Activated CD4-positive, alpha-beta T cell treated with anti-CD3 and anti-CD28 coated beads, Interleukin-2, amount 50 U/mL, for 1 hour (primary cell): ENCODE results near the gene SPATA46.

ENCODE experiments used
- DNase-seq: peaks from one replicate; pipeline ENCODE4 v3.0.0-alpha.2; 2020

Gene SPATA46

DNA sequence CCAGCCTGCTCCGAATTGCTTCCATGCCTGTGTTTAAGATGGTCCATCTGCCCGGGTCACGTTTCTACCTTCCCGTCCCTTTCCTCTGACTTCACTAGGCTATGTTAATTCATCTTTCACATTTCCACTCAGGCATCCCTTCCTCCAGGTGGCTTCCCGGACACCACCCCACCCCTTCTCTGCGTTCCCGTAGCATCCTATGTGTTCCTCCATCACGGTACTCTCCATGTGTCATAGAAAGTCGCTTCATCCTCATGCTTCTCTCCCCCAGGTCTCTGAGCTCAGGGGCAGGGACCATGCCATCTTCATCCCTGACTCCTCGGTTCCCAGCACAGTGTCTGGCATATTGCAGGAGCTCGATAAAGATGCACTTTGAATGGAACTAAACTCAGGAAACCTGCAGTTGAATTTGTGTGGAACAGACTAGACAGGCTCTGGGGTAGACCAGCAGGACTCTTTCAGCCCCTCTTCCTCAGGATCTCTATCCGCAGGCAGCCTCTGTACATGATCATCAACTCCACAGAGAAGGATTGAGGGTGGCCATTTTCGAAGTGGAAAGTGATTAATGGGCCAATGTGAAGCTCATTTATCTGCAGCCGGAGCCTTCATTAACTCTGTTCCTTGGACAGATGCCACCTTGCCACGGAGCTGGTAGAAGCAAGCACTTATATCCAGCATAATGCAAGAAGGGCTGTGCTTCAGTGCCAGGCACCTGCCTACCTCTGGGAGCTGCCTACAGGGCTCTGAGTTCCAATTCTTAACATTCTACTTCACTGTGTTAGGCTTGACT, 13.9 kb upstream of the SPATA46 start:
- DNase-seq: no peak

DNA sequence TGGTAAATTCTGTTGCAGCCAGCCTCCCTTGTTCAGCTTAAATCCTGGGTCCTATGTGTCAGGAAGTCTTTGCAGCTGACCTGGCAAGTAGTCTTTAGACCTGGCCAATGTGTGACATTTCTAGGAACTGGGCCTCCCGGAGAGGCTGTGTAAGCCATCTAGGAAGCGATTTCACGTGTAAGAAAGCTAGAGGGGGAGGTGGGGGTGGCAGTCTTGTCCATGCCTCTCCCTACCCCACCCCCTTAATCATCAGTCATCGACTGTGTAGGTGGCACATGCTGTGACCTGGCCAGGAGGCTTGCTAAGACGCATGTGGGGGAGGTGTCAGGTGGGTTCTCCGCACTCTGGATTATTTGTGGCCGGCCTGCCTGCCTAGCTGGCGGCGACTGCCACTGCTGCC, 13.3 kb upstream of the SPATA46 start:
- no peak for DNase-seq

DNA sequence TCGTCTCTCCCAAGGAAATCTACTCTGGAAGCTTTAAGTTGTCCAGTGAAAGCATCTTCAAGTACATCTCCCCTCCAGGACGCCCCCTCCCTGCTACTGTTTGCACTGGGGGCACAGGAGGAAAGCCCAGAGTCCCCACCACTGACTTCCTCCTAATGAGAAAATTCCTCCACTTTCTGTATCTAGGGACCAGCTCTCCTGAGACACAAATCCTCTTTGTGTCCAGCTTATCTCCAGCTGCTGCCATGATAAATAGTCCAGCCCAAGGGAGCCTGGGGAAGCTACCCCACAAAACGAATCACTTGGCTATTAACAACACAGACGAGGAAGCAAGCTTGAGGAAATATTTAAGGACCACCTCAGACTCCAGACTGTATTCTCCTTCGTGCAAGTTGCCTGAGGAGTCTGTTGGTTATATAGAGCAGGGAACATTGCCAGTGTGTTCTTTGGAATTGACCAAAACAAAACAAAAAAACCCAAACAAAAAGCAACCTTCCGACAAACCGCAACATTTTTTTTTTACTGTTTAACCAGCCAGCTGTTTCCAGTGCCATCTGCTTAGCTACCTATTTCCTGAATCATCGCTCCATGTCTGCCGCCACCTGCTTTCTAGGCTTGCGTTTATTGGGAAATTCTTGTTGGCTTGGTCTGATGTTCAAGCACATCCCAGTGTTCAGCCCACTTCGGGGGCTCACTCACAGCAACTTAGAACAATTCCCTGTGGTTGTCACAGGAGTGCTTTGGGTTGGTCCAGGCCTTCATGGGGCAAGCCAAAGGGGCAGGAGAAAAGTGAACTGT, 12.6 kb upstream of the SPATA46 start:
- no peak for DNase-seq

DNA sequence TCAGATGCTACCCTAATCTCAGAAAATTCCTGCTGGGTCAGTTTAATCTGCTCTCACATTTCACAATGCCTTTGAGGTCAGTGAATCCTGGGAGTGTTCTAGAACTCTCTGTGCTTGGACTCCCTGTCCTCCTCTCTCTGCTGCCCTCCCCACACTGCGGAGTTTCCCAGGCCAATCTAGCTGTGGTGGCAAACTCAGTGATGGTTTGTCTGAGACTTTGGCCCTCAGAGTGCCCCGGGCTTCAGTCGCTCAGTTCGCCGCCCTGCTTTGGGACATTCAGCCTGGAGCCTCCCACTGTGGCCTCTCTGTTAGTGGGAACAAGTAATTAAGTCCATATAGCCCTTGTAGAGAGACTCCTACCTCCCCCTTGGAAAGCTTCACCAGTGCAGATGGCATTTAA, 12.0 kb upstream of the SPATA46 start:
- no peak for DNase-seq

DNA sequence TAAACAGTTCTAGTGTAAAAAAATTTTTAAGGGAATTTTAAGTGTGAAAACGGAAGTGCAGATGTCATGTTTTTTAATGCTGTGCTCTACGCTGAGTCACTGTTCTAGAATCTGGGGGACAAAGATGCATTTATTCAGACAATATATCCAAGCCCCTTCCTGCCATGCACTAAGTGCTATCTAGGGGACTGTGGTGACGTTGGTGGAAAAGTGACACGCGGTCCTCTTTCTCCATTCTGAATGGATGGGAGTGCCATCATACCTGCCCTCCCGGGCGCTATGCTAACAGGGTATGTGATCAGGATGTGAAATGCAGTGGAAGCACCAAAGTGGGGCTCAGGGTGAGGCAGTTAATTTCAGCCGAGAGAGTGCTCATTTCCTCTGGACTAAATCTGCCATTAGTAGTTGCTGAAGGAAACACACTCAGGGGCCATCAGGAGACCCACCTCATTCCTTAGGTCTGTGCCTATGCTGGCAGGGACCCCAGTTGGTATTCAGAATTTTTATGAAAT, 11.5 kb upstream of the SPATA46 start:
- no peak for DNase-seq

DNA sequence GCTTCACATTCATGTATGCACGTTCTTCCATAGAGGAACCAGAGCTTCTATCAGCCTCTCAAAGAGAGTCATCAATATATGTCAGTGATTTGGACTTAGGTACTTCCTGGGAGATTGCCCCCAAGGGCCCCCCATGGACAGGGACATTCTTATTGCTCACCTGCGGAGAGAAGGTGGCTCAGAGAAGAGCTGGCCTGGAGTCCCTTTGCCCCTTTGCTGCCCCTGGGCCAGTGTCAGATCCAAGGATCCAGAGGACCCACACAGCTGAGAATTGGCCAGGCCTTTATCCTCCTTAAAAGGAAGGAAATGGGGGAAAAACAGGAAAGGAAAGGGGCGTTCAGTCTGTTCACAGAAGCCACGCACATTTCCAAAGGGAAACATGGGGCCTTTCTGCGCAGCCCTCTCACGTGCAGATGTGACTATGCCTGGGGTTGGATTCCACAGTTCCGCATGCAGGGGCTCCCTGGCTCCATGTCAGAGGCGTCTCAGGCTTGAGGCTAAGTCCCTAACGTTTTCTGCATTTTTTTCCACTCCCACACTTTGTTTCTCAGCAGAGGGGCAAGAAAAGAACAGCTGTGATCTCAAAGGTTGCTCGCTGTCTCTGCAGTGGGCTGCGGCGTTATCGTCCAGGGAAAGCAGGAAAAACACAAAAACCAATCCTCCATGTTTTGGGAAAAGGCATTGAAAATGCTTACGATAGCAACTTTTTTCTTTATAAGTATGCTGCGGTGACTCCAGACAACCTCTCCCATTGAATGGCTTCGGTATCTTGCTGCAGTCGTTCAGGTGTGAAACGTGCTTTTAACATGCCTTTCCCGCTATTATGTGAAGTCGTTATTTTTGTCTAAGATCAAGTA, 10.8 kb upstream of the SPATA46 start:
- no peak for DNase-seq

DNA sequence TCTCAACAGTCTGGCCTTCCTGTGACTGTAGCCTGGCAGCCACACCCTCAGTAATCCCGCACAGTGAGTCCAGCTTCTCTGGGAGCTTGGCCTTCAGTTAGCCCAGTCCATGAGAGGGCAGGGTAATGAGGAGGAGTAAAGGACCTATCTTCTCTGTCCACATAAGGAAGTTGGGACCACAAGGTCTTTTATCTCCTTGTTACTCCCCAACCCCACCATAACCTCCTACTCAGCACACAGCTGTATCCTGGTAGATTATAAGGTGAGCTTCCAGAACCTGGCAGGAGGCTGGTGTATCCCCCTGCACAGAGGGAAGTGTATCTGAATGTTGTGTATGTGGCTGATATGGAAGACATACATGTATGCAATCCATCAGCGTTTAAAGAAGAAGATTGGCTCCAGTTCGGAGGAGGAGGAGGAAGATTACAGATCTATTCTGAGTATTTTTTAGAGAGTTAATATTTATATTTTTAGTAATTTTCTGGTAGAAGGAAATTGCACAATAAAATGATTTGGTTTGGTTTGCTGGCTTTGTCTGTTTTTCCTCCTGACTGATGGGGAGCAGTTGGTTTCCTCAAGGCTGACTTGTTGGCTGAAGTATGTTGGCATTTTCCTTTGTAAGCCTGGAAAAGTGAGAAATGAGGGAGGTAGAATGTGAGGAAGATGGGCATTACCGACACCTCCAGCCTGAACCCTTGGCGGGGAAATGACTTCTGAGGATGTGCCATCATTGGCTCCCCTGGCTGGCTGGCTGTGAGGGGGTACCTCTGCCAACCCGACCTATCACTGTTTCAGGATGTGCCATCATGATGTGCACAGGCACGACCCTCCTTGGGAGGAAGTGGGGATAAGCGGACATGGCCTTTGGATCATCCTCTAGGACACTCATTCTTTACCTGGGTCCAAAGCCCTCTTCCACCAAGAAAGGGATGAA, 9.9 kb upstream of the SPATA46 start:
- DNase-seq: no peak

DNA sequence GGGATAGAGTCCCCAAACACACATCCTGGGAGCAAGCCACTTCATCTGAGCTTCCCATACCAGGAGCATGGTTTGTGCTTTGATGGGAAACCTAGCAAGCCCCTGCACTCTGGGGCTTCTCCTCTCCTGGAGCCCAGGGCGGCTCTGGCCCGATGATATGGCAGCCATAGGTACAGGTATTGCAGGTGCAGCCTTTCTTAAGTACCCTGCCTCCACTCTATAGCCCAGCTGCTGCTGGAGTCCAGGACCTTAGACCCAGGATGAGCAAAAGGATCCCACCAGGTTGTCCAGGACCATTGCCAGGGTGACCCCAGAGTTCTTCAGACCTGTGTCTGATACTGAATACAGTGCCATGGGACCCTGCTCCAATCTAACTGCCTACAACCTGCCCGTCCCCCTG, 9.0 kb upstream of the SPATA46 start:
- DNase-seq: no peak

DNA sequence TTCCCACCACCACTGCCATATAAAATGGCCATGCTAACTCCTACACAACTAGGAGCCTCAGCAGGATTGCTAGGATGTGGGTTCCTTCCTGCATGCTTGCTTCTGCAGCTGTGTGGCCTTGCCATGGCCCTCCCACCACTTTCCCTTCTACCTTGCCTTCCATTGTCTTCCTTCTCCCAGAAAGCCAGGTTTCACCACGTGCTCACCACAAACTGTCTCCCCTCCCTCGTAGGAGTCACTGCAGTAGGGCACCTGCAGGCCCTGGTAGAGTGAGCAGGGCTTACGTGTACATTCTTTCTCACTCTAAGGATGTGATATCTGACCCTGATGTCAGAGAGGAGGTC, 8.6 kb upstream of the SPATA46 start:
- DNase-seq: no peak

DNA sequence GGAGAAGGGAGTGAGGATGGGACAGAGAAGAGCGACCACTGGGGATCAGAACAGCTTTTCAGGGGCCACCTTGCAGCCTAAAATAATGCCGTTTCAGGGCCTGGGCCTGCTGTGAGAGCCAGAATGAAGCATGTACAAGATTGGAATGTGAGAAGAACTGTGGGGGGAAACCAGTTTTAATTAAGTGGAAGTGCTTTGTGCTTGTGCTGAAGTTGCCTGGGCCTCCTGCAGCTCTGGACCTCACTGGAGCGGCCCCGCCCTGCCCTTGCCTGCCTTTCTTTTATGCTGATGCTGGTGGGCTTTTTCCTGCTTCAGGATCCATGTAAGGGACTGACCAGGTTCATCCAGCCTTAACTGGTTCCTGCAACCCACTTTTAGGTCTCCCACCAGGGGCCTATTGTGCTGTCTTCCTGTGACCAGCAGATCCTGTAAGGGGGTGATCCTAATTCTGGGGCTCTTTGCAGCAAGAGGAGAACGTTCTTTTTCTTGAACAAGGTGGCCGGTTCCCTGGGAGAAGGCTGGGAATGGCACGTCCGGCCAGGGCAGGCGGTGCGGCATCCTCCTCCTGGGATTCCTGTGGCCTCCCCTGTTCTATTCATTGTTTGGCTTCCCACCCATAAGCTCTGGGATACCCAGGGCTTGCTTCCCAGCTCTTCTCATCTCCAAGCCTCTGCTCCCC, 8.1 kb upstream of the SPATA46 start:
- no peak for DNase-seq

DNA sequence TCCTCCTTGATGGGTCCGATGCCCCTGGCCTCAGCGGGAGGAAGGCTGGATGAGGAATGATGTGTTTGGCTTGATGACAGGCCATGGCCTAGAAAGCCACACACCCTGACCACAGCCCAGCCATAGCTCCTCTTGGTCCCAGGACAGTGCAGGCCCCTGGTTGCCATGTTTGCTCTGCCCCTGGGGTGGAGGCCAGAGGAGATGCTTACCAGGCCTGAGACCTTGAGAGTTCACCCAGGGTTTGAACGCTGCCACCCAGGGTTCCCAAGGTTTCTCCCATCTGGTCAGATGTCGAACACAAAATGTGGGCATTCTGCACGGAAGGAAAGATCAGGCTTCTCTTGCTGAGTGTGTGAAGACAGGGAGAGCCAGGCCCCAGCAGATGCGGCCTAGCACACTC, 7.5 kb upstream of the SPATA46 start:
- no peak for DNase-seq

DNA sequence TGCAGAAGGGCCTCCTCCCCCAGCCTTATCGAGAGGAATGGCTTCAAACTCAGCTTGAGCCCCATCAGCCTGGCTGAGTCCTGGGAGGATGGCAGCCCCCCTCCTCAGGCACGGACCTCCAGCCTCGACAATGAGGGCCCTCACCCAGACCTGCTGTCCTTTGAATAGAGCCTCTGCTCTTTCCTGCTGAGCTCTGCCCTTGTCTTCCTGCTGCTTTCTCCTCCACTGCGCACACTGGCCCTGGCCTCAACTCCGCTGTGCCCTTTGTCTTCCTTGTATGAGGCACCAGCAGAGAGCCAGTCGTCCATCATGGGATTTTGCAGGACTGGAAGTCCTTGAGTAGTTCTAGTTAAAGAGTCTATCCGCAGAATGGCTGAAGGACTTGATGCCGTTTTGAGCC, 6.9 kb upstream of the SPATA46 start:
- DNase-seq: no peak

DNA sequence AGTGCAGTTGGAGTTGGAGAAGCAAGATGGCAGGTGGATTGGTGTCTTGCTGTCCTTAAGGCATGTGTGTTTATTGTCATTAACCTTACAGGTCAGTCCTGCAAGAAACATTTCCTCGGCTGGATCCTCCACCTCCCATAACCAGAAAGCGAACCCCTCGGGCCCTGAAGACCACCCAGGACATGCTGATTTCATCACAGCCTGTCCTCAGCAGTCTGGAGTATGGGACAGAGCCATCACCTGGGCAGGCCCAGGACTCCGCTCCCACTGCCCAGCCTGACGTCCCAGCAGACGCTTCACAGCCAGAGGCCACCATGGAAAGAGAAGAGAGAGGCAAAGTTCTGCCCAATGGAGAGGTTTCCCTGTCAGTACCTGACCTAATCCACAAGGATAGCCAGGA, 6.4 kb upstream of the SPATA46 start:
- no peak for DNase-seq

DNA sequence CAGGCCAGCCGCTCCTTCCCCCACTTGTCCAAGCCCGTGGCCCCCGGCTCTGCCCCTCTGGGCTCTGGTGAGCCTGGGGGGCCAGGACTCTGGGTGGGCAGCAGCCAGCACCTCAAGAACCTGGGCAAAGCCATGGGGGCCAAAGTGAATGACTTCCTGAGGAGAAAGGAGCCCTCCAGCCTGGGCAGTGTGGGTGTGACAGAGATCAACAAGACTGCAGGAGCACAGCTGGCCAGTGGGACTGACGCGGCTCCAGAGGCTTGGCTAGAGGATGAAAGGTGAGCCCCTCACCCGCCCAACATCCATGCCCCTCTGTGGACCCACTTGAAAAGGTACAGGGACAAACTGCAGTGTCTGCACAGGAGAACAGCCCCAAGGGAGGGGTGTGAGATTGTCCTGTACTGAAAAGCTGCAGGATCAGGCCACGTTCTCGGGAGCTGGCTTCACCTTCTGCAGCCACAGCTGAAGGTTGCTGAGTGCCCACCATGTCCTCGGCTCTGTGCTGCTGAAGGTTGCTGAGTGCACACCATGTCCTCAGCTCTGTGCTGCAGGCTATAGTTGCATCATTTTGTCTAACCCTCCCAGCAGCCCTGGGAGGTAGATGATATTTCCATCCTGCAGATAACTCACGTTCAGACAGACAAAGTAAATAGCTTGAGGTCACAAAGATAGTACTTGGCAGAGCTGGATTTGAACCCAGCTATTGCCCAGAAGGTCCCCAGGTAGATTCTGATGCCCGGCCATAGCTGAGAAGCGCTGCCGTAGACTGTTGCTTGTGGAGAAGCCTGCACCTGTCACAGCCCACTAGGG, 5.5 kb upstream of the SPATA46 start:
- DNase-seq: no peak

DNA sequence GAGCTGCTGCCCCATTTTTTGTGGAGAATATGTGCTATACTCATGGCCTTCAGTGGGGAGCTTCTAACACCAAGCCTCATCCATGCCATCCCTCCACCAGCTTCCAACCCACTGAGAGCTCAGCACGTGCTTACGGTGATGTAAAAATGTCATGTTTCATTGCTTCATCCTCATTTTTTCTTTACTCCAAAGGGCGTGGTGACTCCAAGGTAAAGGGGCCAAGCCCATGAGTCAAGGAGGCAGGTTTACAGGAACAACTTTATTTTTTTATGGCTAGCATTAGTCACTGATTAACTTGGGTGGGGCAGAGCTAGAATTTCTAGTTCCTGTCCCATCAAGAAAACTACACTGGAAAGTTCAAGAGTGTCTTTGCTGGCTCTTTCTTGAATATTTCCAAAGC, 4.7 kb upstream of the SPATA46 start, which contains the start of gene C1orf226:
Gene C1orf226 (plus strand): TSS at position 346 of the 400 bp plus-strand sequence. CDS start 174 bp downstream, outside the sequence.
- no peak for DNase-seq

DNA sequence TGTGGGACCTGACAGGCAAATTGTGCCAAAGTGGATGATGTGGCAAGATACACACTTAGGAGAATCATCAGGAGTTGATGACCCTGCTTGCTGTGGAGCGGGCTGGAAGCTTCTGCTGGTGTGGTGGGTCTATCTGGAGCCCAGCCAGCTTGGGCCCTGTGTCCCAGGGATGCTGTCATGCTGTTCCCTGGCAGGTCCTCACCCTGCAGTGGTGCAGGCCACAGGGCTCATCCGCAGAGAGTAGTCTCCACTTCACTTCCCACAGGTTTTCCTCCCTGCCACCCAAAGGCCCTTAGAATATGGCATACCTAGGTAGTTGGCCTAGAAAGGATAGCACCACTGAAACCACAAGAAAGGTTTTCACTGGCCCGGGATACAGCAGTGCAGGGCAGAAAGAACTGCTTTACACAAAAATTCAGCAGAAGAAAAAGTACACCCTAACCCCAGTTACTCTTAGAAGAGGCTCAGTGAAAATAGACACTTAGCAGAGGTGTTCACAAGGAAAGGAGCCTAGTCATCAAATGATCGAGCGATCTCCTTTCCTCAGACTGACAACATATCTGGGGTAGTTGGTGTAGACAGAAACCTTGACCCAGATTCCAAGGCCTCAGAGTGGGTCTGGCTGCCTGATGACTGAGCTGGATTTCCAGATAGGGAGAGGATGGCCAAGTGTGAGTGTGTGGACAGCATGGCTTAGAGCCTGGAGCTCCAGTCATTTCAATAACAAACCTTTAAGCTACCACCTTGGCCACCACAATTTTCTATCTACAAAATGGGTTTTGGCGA, 3.6 kb upstream of the SPATA46 start:
- no peak for DNase-seq

DNA sequence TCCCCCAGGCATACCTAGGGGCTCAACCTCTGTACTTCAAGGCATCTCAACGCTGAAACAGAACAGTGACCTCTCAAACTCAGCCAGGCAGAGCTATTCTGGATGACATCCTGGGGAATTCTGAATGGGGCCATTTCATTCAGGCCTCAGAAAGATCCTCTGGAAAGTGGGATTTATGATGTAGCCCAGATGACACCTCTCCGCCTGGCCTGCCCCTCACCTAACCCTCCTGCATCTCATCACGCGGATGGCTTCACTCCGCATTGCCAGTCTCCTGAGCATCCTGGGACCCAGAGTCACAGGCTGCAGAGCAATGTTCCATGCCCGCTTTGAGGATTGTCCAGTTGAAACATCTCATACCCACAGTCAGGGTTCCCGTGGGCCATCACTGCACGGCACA, 1.2 kb downstream of the SPATA46 start:
- no peak for DNase-seq

DNA sequence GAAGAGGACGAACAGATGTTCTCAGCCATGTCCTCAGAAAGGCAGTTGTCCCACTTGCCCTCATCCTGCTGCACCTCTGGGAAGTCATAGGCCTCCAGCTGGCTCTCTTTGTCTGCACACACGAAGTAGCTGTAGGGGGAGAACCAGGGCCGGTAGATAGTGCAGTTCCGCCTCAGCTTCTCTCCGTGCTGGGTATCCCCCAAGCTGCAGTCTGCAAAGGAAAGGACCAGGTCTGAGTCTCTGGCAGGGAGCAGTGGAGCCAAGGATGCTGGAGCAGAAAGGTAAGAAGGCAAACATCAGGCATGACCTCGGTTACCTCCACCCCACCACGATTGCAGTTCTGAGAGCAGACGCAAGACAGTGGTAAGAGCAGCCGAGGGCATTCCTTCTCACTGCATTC, 2.2 kb downstream of the SPATA46 start:
- DNase-seq: no peak

DNA sequence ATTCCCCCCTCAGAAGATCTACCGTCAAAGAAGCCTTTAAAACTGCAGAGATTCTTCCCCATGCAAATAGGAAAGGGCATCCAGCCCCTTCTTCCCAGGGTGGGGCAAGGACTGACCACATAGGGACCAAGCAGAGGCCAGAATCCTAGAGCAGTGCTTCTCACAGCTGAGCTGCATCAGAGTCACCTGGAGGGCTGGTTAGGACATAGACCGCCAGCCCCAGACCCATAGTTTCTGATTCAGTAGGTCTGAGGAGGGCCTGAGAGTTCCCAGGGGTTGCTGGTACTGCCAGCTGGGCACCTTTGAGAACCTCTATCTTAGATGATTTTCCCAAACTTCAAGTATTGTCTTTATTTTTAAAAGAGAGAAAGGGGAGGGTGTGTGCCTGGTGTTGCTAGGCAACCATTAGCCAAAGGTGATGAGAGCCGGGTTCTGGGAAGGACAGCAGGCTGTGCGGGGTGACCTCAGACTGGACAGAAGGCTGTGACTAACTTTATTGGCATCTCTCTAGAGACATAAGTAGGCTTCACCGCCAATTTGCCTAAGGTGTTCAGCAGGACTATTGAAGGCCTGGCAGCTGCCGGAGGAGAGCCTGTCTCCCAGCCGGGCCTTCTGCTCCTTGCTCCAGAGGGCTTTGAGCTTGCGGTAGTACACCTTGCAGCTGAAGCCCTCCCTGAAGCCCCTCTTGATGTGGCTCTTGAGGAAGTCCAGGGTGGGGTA, 3.0 kb downstream of the SPATA46 start:
- no peak for DNase-seq
